ENCODE data around the gene SF3A2.

Gene SF3A2

DNA sequence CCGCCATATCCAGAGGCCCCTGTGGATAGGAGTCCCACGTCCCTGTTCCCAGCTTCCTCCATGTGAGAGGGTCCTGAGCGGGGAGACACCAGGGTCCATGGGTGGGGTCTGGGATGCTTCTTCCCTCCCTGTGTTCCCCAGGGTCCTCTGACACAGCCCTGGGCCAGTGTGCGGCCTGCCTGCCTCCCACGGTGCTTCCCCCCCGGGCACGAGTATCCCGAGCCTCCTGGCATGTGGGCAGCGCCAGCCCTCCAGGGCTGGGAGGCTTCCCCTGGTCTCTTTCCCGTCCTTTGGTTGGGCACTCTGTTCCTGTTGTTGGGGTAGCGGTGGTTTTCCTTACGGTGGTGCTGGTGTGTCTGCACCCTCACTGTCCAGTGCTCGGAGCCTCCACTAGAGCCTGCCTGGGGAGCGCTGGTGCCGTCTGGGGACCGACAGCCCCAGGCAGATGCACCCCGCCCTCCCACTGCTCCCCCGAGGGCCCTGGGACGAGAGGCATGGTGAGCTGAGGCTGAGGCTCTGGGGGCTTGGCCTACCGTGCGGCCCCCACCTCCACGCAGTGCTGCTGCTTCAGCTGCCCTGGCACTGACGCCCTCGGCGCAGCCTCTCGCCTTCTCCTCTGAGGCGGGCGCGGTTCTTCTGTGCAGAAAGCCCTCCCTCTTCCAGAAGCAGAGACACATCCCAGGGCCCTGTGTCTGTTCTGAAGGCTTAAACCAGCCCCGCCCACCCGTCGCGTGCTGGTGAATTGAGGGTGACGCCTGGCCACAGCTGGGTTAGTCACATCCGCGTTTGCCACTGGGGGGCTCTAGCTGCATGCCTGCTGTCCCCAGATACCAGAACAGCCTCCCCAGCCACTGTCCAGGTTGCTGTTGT lies 28.4 kb upstream of the SF3A2 start:
- DNase-seq (ENCODE audit: low read depth) = no peak

GRCh38 chr19:2208975-2209374 lies 27.6 kb upstream of the SF3A2 start:
- no peak for DNase-seq (ENCODE audit: low read depth)

DNA sequence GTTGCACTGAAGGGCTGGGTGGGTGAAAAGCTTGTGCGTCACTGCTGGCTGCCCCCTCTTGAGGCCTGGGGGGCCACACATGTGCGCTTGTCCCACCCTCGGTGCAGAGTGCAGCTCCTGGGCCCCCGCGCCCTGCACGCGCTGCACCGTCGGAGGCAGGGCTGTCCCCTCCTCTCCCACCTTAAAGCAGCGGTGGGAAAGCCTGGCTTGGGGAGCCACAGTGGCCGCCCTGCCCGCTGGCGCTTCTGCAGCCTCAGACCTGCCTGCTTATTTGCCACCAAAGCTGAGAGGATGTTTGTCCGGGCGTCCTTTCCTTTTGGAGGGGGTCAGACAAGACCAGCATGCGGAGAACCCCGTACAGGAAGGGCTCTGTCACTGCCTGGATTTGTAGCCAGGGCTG lies 27.2 kb upstream of the SF3A2 start:
- no peak for DNase-seq (ENCODE audit: low read depth)

DNA sequence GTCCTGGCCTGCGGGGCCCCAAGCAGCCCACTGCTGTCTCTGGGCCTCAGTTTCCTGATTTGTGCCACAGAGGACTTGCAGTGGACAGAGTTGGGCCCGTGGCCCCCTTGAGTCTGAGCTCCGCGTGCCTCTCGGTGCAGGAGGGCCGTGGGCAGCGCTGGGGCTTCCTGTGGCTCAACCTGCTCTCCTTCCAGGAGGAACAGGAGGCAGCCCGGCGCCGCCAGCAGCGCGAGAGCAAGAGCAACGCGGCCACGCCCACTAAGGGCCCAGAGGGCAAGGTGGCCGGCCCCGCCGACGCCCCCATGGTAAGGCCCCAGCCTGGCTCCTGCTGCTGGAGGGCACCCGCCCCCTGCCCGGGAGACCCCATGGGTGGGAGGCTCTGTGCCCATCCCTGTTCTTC lies 26.4 kb upstream of the SF3A2 start:
- DNase-seq (ENCODE audit: low read depth) = no peak

GRCh38 chr19:2210987-2211740 lies 25.5 kb upstream of the SF3A2 start:
- no peak for DNase-seq (ENCODE audit: low read depth)

- DNase-seq (ENCODE audit: low read depth) = no peak
Observed at GRCh38 chr19:2212861-2213711, 23.5 kb upstream of the SF3A2 start.

- DNase-seq (ENCODE audit: low read depth) = no peak
Observed at GRCh38 chr19:2213799-2214198, 22.8 kb upstream of the SF3A2 start.

- DNase-seq (ENCODE audit: low read depth) = no peak
Observed at GRCh38 chr19:2214251-2214650, 22.4 kb upstream of the SF3A2 start.

GRCh38 chr19:2215281-2215751 lies 21.3 kb upstream of the SF3A2 start:
- DNase-seq (ENCODE audit: low read depth) = no peak

DNA sequence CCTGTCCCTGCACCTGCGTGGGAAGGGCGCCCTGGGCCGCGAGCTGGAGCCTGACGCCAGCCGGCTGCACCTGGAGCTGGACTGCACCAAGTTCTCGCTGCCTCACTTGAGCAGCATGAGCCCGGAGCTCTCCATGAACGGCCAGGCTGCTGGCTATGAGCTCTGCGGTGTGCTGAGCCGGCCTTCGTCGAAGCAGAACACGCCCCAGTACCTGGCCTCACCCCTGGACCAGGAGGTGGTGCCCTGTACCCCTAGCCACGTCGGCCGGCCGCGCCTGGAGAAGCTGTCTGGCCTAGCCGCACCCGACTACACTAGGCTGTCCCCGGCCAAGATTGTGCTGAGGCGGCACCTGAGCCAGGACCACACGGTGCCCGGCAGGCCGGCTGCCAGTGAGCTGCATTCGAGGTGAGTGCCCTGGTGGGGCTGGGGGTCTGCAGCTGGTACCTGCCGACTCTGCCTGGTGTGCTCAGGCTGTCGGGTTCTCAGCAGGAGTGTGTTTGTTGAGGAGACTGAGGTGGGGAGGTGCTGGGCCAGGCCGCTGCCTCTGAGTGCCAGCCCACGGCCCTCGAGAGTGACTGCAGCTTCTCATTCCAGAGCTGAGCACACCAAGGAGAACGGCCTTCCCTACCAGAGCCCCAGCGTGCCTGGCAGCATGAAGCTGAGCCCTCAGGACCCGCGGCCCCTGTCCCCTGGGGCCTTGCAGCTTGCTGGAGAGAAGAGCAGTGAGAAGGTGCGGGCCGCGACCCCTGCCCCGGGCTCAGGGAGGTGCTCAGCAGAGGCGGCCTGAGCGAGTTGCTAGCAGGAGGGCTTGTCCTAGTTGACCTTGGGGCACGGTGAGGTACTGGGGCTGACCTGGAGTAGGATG lies 20.0 kb upstream of the SF3A2 start:
- no peak for DNase-seq (ENCODE audit: low read depth)

DNA sequence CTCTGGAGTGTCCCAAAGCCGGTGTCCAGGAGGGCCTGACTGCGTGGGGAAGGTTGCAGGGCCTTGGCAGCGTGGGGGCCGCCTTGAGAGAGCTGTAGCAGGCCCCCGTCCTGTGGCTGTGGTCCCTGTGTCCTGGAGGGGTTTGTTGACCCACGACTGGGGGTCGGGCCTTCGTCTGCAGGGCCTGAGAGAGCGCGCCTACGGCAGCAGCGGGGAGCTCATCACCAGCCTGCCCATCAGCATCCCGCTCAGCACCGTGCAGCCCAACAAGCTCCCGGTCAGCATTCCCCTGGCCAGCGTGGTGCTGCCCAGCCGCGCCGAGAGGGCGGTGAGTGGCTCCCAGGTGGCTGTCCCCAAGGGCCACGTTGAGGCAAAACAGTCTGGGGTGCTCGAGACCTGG lies 19.0 kb upstream of the SF3A2 start:
- DNase-seq (ENCODE audit: low read depth) = no peak

DNA sequence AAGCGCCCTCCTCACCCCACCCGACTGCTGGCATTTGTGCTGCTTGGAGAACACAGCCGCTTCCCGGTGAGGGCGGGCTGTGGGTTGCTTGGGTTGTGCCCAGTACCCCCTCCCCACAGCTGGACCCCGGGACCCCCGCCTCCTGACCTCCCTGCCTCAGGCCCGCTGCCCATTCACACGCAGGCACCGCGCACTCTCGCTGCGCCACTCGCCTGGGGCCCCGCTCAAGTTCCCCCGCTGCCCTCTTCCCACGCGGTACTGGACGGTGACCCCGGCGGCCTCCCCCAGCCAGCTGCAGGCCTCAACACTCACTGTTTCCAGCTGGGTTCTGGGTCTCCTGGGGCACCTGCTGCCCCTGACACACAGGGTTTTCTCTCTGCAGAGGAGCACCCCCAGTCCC lies 16.9 kb upstream of the SF3A2 start:
- no peak for DNase-seq (ENCODE audit: low read depth)

GRCh38 chr19:2221250-2221831 lies 15.3 kb upstream of the SF3A2 start:
- no peak for DNase-seq (ENCODE audit: low read depth)

DNA sequence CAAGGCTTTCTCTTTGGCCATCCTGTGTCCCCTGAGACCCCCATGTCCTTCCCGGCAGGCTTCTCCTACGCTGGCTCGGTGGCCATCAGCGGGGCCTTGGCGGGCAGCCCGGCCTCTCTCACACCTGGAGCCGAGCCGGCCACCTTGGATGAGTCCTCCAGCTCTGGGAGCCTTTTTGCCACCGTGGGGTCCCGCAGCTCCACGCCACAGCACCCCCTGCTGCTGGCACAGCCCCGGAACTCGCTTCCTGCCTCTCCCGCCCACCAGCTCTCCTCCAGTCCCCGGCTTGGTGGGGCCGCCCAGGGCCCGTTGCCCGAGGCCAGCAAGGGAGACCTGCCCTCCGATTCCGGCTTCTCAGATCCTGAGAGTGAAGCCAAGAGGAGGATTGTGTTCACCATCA lies 14.7 kb upstream of the SF3A2 start:
- DNase-seq (ENCODE audit: low read depth) = no peak

DNA sequence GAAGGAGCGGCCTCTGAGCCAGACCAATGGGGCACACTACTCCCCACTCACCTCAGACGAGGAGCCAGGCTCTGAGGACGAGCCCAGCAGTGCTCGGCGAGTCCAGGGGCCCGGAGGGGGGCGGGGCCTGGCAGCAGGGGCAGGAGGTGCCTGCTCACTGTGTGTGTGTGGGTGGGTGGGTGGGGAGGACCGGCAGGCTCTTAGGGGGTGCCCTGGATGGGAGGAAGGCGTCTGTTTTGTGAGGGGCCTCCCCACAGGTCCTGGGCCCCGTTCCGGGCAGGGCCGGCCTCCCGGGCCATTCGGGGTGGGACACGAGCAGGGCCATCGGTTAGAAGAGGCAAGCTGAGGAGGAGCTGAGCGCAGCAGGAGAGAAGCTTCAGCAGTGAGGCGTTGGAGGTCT lies 13.2 kb upstream of the SF3A2 start:
- no peak for DNase-seq (ENCODE audit: low read depth)

DNA sequence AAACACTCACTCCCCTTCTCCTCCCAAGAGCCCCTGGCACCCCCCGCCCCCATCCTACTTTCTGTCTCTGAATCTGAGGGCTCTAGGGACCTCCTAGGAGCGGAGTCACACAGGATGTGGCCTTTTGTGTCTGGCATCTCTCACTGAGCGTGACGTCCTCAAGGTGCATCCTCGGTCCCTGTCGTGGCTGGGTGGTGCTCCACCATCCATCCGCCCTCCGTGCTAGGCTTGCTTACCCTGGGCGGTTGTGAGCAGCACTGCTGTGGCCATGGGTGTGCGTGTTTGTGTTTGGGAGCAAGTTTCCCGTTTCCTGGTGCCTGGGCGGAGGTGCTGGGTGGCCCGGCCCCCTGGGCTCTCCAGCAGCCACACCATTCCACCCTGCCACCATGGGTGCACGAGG lies 12.7 kb upstream of the SF3A2 start:
- no peak for DNase-seq (ENCODE audit: low read depth)

DNA sequence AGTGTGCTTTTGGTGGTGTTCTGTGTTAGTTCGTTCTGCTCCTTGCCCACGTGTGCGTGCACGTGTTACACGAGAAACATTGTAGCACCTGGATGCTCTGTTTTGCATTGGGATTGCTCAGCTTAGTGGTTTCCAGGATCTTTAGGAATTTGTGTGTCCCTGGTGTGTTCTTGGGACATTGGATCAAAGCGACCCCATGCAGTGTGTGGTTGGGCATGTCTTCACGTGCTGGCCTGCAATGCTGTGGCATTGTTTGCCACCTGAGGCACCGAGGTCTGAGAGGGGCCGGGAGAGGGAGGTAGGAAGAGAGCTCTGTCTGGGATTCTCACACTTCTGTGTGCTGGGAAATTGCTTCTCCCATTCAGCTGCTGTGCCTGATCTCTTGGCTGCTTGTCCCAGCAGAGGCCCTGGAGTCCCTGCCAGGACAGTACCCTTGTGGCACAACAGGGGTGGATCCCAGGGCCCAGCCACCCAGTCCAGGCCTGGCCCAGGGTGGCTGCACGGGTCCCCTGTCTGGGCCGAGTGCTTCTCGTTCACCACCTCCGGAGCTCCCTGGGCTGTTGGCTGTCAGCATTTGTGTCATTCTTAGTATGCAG lies 11.8 kb upstream of the SF3A2 start:
- no peak for DNase-seq (ENCODE audit: low read depth)

DNA sequence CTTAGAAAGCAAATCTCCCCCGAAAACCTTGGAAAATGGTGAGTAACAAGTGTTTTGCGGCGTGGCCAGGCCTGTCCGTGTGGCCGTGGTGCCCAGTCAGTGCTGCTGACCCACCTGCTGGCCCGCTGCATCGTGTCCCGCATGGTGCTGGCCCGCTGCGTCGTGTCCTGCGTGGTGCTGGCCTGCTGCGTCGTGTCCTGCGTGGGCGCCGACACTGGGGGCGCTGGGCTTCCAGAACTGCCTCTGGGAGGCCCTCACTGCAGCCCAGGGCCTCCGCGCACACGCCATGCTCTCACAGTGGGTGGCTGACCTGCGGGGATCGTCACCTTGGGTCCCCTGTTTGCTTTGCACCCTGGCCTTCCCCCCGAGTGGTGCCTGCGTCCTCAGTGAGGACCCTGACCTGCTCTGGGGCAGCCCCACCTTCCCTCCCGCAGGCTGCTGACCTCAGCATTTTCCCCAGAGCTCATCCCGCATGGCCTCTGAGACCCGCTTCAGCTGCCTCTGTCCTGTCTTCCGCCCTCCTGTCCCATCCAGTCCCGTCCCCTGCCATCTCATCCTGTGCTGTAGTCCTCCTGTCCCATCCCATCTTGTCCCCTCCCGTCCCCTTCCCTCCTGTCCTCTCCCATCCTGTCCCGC lies 11.1 kb upstream of the SF3A2 start:
- no peak for DNase-seq (ENCODE audit: low read depth)

GRCh38 chr19:2226051-2226839 lies 10.4 kb upstream of the SF3A2 start:
- no peak for DNase-seq (ENCODE audit: low read depth)

Data from stimulated activated CD8-positive, alpha-beta memory T cell treated with anti-CD3 and anti-CD28 coated beads, Interleukin-7, amount 100 ng/mL, for 24 hours (primary cell).